GM23338 (cell line): Measurements from ENCODE around the gene ADAMTS14. TPM values are rescaled to one million over a fixed set of nuclear protein-coding genes. Genes with fewer than 3 reads are reported as not detected.

ENCODE experiments used
- ATAC-seq: fragments of 200-7000 bp; cut with Tn5 transposase; 3 replicates; pipeline ENCODE4 v1.9.1; 2020
- DNase-seq: peaks from one replicate; pipeline ENCODE4 v3.0.0-alpha.2; 2015; ENCODE audit warnings: low spot score
- H2AFZ ChIP-seq: fragments of 200-600 bp; sonication (generic); 2 replicates; pipeline ENCODE4 v1.8.0; 2016; ENCODE audit warnings: antibody characterized with exemption, mild to moderate bottlenecking, moderate library complexity
- H3F3A ChIP-seq: fragments of 200-600 bp; sonication (generic); replicated peaks from 2 replicates; pipeline ENCODE4 v1.8.0; 2017; ENCODE audit warnings: antibody characterized with exemption, mixed run types, low read depth
- H3K27ac ChIP-seq: fragments of 200-600 bp; sonication (generic); 2 replicates; pipeline ENCODE4 v1.6.1; 2016; ENCODE audit warnings: low read depth
- H3K27me3 ChIP-seq: fragments of 200-600 bp; sonication (generic); 2 replicates; pipeline ENCODE4 v1.8.0; 2016; ENCODE audit warnings: mild to moderate bottlenecking, mixed run types, moderate library complexity; ENCODE audit not compliant: insufficient read depth
- H3K36me3 ChIP-seq: fragments of 200-600 bp; sonication (generic); 2 replicates; pipeline ENCODE4 v1.8.0; 2016; ENCODE audit warnings: mild to moderate bottlenecking; ENCODE audit not compliant: insufficient read depth
- H3K4me1 ChIP-seq: fragments of 200-600 bp; sonication (generic); 2 replicates; pipeline ENCODE4 v1.8.0; 2016; ENCODE audit warnings: mild to moderate bottlenecking, moderate library complexity; ENCODE audit not compliant: insufficient read depth
- H3K4me2 ChIP-seq: fragments of 200-600 bp; sonication (generic); 2 replicates; pipeline ENCODE4 v1.7.1; 2017; ENCODE audit warnings: mixed run types
- H3K4me3 ChIP-seq: fragments of 200-600 bp; sonication (generic); 2 replicates; pipeline ENCODE4 v1.6.1; 2016; ENCODE audit warnings: mixed run types
- H3K79me2 ChIP-seq: fragments of 200-600 bp; sonication (generic); replicated peaks from 2 replicates; pipeline ENCODE4 v1.8.0; 2017; ENCODE audit warnings: mild to moderate bottlenecking; ENCODE audit not compliant: insufficient read depth
- H3K9me2 ChIP-seq: fragments of 200-600 bp; sonication (generic); 2 replicates; pipeline ENCODE4 v1.8.0; 2017; ENCODE audit not compliant: insufficient read depth
- H4K20me1 ChIP-seq: fragments of 200-600 bp; sonication (generic); replicated peaks from 2 replicates; pipeline ENCODE4 v1.8.0; 2017; ENCODE audit warnings: mild to moderate bottlenecking; ENCODE audit not compliant: insufficient read depth
- H3K27ac Mint-ChIP-seq: 2 replicates; pipeline ENCODE4 v1.8.0; 2020; ENCODE audit warnings: inconsistent platforms, mild to moderate bottlenecking, moderate library complexity, mixed read lengths
- H3K27me3 Mint-ChIP-seq: 3 replicates; pipeline ENCODE4 v1.8.0; 2022; ENCODE audit warnings: low read depth, mild to moderate bottlenecking, moderate library complexity, mixed read lengths, inconsistent platforms; ENCODE audit not compliant: insufficient read depth, poor library complexity
- H3K36me3 Mint-ChIP-seq: 3 replicates; pipeline ENCODE4 v1.8.0; 2021; ENCODE audit warnings: low read depth, mild to moderate bottlenecking, inconsistent platforms, moderate library complexity, mixed read lengths
- H3K4me1 Mint-ChIP-seq: 3 replicates; pipeline ENCODE4 v1.8.0; 2020; ENCODE audit warnings: mild to moderate bottlenecking, inconsistent platforms, mixed read lengths
- H3K4me3 Mint-ChIP-seq: 3 replicates; pipeline ENCODE4 v1.8.0; 2021; ENCODE audit warnings: moderate library complexity, mild to moderate bottlenecking, inconsistent platforms, mixed read lengths
- H3K9me3 Mint-ChIP-seq: 3 replicates; pipeline ENCODE4 v1.8.0; 2020; ENCODE audit warnings: moderate library complexity, mild to moderate bottlenecking, inconsistent platforms, mixed read lengths
- CREB1 ChIP-seq: fragments of 250-450 bp; sonication (Bioruptor Pico); IDR thresholded peaks from 2 replicates; pipeline ENCODE4 v1.5.0; 2020; ENCODE audit warnings: low read depth, mild to moderate bottlenecking, moderate library complexity
- ETS1 ChIP-seq: IDR thresholded peaks from 2 replicates; pipeline ENCODE4 v1.6.1; 2016; ENCODE audit warnings: antibody characterized with exemption
- EZH2phosphoT487 ChIP-seq: fragments of 200-600 bp; sonication (generic); IDR thresholded peaks from one replicate; pipeline ENCODE4 v1.8.1; 2018; ENCODE audit warnings: antibody characterized with exemption; ENCODE audit not compliant: unreplicated experiment
- JUNB ChIP-seq: IDR thresholded peaks from one replicate; pipeline ENCODE4 v1.6.1; 2016; ENCODE audit warnings: antibody characterized with exemption; ENCODE audit not compliant: unreplicated experiment
- NANOG ChIP-seq: IDR thresholded peaks from 2 replicates; pipeline ENCODE4 v1.6.1; 2016; ENCODE audit warnings: antibody characterized with exemption, borderline replicate concordance
- POLR2AphosphoS5 ChIP-seq: IDR thresholded peaks from 2 replicates; pipeline ENCODE4 v1.6.1; 2016; ENCODE audit warnings: antibody characterized with exemption, low read depth
- STAT1 ChIP-seq: IDR thresholded peaks from one replicate; pipeline ENCODE4 v1.6.1; 2016; ENCODE audit warnings: antibody characterized with exemption; ENCODE audit not compliant: unreplicated experiment
- ZNF114 ChIP-seq: fragments of 250-450 bp; sonication (Bioruptor Pico); IDR thresholded peaks from 2 replicates; pipeline ENCODE4 v1.5.0; 2020; ENCODE audit warnings: mild to moderate bottlenecking, moderate library complexity
- ZNF331 ChIP-seq: fragments of 250-450 bp; sonication (Bioruptor Pico); IDR thresholded peaks from 2 replicates; pipeline ENCODE4 v1.5.0; 2020; ENCODE audit warnings: low read depth, mild to moderate bottlenecking, moderate library complexity
- polyA plus RNA-seq: library from polyadenylated mRNA; unstranded; fragments of >200 nt; fragmentation: Nextera tagmentation; extraction: Ambion mirVana; gene quantifications from 2 replicates; pipeline ENCODE4 v1.2.1, GENCODE V29; 2016
- total RNA-seq: library from RNA; depleted of rRNA; stranded (reverse); fragments of >200 nt; shearing (Covaris generic); gene quantifications from 2 replicates; pipeline ENCODE4 v1.2.3, GENCODE V29; 2014
- TF ChIP-seq, protein P1 (sequence below): IDR thresholded peaks from one replicate; pipeline ENCODE4 v1.6.1; 2018; ENCODE audit warnings: antibody characterized with exemption; ENCODE audit not compliant: unreplicated experiment

Gene ADAMTS14
- total and polyA plus RNA-seq, 2 experiments from 2014 or later = 1.9 to 2.1 TPM

DNA sequence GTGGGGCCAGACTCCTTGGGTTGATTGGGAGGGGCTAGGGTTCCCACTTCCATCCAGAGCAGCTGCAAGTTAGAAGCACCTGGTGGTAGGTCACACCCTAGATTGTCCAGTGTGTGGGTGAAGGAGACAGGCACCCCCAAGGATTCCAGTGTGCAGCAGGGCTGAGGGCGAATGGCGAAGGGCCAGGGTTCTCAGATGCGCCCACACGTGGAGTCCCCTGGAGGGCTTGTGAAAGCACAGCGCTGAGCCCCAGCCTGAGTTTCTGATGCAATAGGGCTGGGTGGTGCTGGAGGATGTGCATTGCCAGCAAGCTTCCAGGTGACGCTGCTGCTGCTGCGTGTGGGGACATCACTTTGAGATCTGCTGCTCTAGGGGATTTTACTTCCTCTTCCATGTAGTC lies 87.5 kb downstream of the ADAMTS14 start (continued):
- TF ChIP-seq ETS1 (no peak), CREB1 (CRISPR knock-in tag) (no peak), ZNF331 (CRISPR knock-in tag) (no peak), JUNB (no peak), POLR2AphosphoS5 (no peak), ZNF114 (no peak)
- TF ChIP-seq, protein P1, sequence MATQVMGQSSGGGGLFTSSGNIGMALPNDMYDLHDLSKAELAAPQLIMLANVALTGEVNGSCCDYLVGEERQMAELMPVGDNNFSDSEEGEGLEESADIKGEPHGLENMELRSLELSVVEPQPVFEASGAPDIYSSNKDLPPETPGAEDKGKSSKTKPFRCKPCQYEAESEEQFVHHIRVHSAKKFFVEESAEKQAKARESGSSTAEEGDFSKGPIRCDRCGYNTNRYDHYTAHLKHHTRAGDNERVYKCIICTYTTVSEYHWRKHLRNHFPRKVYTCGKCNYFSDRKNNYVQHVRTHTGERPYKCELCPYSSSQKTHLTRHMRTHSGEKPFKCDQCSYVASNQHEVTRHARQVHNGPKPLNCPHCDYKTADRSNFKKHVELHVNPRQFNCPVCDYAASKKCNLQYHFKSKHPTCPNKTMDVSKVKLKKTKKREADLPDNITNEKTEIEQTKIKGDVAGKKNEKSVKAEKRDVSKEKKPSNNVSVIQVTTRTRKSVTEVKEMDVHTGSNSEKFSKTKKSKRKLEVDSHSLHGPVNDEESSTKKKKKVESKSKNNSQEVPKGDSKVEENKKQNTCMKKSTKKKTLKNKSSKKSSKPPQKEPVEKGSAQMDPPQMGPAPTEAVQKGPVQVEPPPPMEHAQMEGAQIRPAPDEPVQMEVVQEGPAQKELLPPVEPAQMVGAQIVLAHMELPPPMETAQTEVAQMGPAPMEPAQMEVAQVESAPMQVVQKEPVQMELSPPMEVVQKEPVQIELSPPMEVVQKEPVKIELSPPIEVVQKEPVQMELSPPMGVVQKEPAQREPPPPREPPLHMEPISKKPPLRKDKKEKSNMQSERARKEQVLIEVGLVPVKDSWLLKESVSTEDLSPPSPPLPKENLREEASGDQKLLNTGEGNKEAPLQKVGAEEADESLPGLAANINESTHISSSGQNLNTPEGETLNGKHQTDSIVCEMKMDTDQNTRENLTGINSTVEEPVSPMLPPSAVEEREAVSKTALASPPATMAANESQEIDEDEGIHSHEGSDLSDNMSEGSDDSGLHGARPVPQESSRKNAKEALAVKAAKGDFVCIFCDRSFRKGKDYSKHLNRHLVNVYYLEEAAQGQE = no peak

DNA sequence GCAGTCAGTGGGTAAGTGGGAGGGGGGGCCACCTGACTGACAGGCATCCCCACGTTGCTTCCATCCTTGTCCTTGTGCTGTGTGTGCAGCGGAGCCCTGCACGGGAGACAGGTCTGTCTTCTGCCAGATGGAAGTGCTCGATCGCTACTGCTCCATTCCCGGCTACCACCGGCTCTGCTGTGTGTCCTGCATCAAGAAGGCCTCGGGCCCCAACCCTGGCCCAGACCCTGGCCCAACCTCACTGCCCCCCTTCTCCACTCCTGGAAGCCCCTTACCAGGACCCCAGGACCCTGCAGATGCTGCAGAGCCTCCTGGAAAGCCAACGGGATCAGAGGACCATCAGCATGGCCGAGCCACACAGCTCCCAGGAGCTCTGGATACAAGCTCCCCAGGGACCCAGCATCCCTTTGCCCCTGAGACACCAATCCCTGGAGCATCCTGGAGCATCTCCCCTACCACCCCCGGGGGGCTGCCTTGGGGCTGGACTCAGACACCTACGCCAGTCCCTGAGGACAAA lies 88.0 kb downstream of the ADAMTS14 start:
- H3K27me3 Mint-ChIP-seq = peaks cover 7% of the 10 kb centered on the region
- peak; percentile 7 for ATAC-seq
- Histone ChIP-seq H3F3A (no peaks in the 10 kb centered on the region), H3K27ac (no peak overlapping the region), H3K9me2 (no peaks in the 10 kb centered on the region), H3K36me3 (no peaks in the 10 kb centered on the region), H3K4me1 (peaks cover 10% of the 10 kb centered on the region; the same call in 1 of the 2 replicates), H3K79me2 (no peaks in the 10 kb centered on the region), H3K4me3 (no peak overlapping the region), H4K20me1 (no peaks in the 10 kb centered on the region), H2AFZ (no peak overlapping the region; the same call in none of the 2 replicates), H3K27me3 (no peaks in the 10 kb centered on the region), H3K4me2 (no peak overlapping the region)
- no peak for DNase-seq
- peaks cover 4% of the 10 kb centered on the region; the same call in 2 of the 3 replicates for H3K36me3 Mint-ChIP-seq
- H3K4me3 Mint-ChIP-seq = no peak overlapping the region
- H3K9me3 Mint-ChIP-seq = peaks cover 10% of the 10 kb centered on the region
- peaks cover 24% of the 10 kb centered on the region for H3K4me1 Mint-ChIP-seq
- H3K27ac Mint-ChIP-seq = no peak overlapping the region
- TF ChIP-seq NANOG (no peak), EZH2phosphoT487 (no peak), ZNF331 (CRISPR knock-in tag) (no peak), JUNB (no peak), STAT1 (no peak), CREB1 (CRISPR knock-in tag) (no peak), ZNF114 (no peak)
- TF ChIP-seq, protein P1 = no peak
